WTC11 (cell line): Measurements from ENCODE around the gene RASAL2. TPM values are rescaled to one million over a fixed set of nuclear protein-coding genes. Genes with fewer than 3 reads are reported as not detected.
A peak's percentile ranks its signal among the peaks of the same experiment; 100 is the strongest.

Source experiments
- ATAC-seq: fragments of 200-7000 bp; cut with Tn5 transposase; 2 replicates; pipeline ENCODE4 v1.10.0; 2021; ENCODE audit warnings: mild to moderate bottlenecking, moderate library complexity
- CTCF ChIA-PET: fragments of 300-600 bp; sonication (Branson Sonifier 250); formaldehyde crosslinking; loops from one replicate; lab custom pipeline; 2021; ENCODE audit warnings: antibody characterized with exemption; lab: Charles Lee
- POLR2A ChIA-PET: fragments of 350-600 bp; sonication (Branson Sonifier 250); formaldehyde crosslinking; loops from one replicate; lab custom pipeline; 2021; ENCODE audit warnings: antibody characterized with exemption; lab: Charles Lee
- DNase-seq: peaks from one replicate; pipeline ENCODE4 v3.0.0; 2021; ENCODE audit warnings: low spot score
- H3K27ac Mint-ChIP-seq: 2 replicates; pipeline ENCODE4 v1.8.0; 2021; ENCODE audit warnings: mixed read lengths
- H3K27me3 Mint-ChIP-seq: 2 replicates; pipeline ENCODE4 v1.8.0; 2021; ENCODE audit warnings: low read depth, mild to moderate bottlenecking, moderate library complexity, mixed read lengths
- H3K36me3 Mint-ChIP-seq: 2 replicates; pipeline ENCODE4 v1.8.0; 2021; ENCODE audit warnings: mixed read lengths
- H3K4me1 Mint-ChIP-seq: 2 replicates; pipeline ENCODE4 v1.8.0; 2022; ENCODE audit warnings: mixed read lengths
- H3K4me3 Mint-ChIP-seq: 2 replicates; pipeline ENCODE4 v1.8.0; 2021; ENCODE audit warnings: mild to moderate bottlenecking, moderate library complexity, mixed read lengths
- H3K9me3 Mint-ChIP-seq: 2 replicates; pipeline ENCODE4 v1.8.0; 2021; ENCODE audit warnings: mixed read lengths
- AR ChIP-seq: fragments of 250-450 bp; sonication (Bioruptor Pico); IDR thresholded peaks from 2 replicates; pipeline ENCODE4 v1.9.0; 2021; ENCODE audit warnings: mild to moderate bottlenecking
- ARID4B ChIP-seq: sonication (generic); formaldehyde crosslinking; IDR thresholded peaks from 2 replicates; pipeline ENCODE4 v1.8.0; 2023; ENCODE audit warnings: missing genetic modification reagents, mild to moderate bottlenecking, borderline replicate concordance
- ATF1 ChIP-seq: sonication (generic); formaldehyde crosslinking; IDR thresholded peaks from 2 replicates; pipeline ENCODE4 v1.8.1; 2023; ENCODE audit warnings: mild to moderate bottlenecking, moderate library complexity, missing genetic modification reagents
- CREM ChIP-seq: sonication (generic); formaldehyde crosslinking; IDR thresholded peaks from 2 replicates; pipeline ENCODE4 v1.8.1; 2022; ENCODE audit warnings: mild to moderate bottlenecking, missing genetic modification reagents, moderate library complexity
- E2F5 ChIP-seq: sonication (generic); formaldehyde crosslinking; IDR thresholded peaks from 2 replicates; pipeline ENCODE4 v1.8.1; 2022; ENCODE audit warnings: mild to moderate bottlenecking, moderate library complexity, missing genetic modification reagents
- ELF4 ChIP-seq: sonication (generic); formaldehyde crosslinking; IDR thresholded peaks from 2 replicates; pipeline ENCODE4 v1.8.1; 2022; ENCODE audit warnings: low read depth, mild to moderate bottlenecking, moderate library complexity, missing genetic modification reagents
- ETV6 ChIP-seq: sonication (generic); formaldehyde crosslinking; IDR thresholded peaks from 2 replicates; pipeline ENCODE4 v1.8.1; 2022; ENCODE audit warnings: mild to moderate bottlenecking, missing genetic modification reagents
- HMGA2 ChIP-seq: fragments of 250-450 bp; sonication (Bioruptor Pico); IDR thresholded peaks from 2 replicates; pipeline ENCODE4 v1.4.0; 2021; ENCODE audit warnings: mild to moderate bottlenecking, moderate library complexity
- HMGXB4 ChIP-seq: sonication (generic); formaldehyde crosslinking; IDR thresholded peaks from 2 replicates; pipeline ENCODE4 v1.8.1; 2023; ENCODE audit warnings: mild to moderate bottlenecking, moderate library complexity, missing genetic modification reagents
- IRF1 ChIP-seq: sonication (generic); formaldehyde crosslinking; IDR thresholded peaks from 2 replicates; pipeline ENCODE4 v1.8.0; 2023; ENCODE audit warnings: missing genetic modification reagents
- NR2C2 ChIP-seq: sonication (generic); formaldehyde crosslinking; IDR thresholded peaks from 2 replicates; pipeline ENCODE4 v1.8.0; 2022; ENCODE audit warnings: mild to moderate bottlenecking, missing genetic modification reagents
- PREB ChIP-seq: sonication (generic); formaldehyde crosslinking; IDR thresholded peaks from 2 replicates; pipeline ENCODE4 v1.8.1; 2022; ENCODE audit warnings: mild to moderate bottlenecking, missing genetic modification reagents, moderate library complexity, borderline replicate concordance
- PRRX2 ChIP-seq: fragments of 250-450 bp; sonication (Bioruptor Pico); IDR thresholded peaks from 2 replicates; pipeline ENCODE4 v1.8.0; 2021; ENCODE audit warnings: mild to moderate bottlenecking
- STAT6 ChIP-seq: sonication (generic); formaldehyde crosslinking; conservative IDR thresholded peaks from 2 replicates; pipeline ENCODE4 v1.8.1; 2023; ENCODE audit warnings: mild to moderate bottlenecking, low read depth, missing genetic modification reagents, moderate library complexity
- TP53 ChIP-seq: sonication (generic); formaldehyde crosslinking; IDR thresholded peaks from 2 replicates; pipeline ENCODE4 v1.8.1; 2023; ENCODE audit warnings: mild to moderate bottlenecking, missing genetic modification reagents
- ZBTB43 ChIP-seq: sonication (generic); formaldehyde crosslinking; IDR thresholded peaks from 2 replicates; pipeline ENCODE4 v1.8.1; 2023; ENCODE audit warnings: mild to moderate bottlenecking, missing genetic modification reagents
- ZNF121 ChIP-seq: sonication (generic); formaldehyde crosslinking; IDR thresholded peaks from 2 replicates; pipeline ENCODE4 v1.8.0; 2023; ENCODE audit warnings: missing genetic modification reagents
- ZNF671 ChIP-seq: fragments of 250-450 bp; sonication (Bioruptor Pico); IDR thresholded peaks from 2 replicates; pipeline ENCODE4 v1.8.0; 2021; ENCODE audit warnings: mild to moderate bottlenecking
- total RNA-seq: library from RNA; stranded (reverse); gene quantifications from 3 replicates; pipeline ENCODE4 v1.2.3, GENCODE V29; 2021

RASAL2 gene
- total RNA-seq, 1 experiment from 2014 or later, result 29.5 TPM

GRCh38 chr1:178461104-178461503 lies 367.2 kb downstream of the RASAL2 start (continued):
- no peak for TF ChIP-seq IRF1 (CRISPR knock-in tag)

- ChIA-PET POLR2A (no interaction called here), CTCF (interaction anchor here (1.6 kb wide), 1 partner anchor 39 kb away, joined by 3 read pairs; no protein-coding TSS in a partner anchor)
- peaks cover 6% of the 10 kb centered on the region for H3K4me1 Mint-ChIP-seq
- TF ChIP-seq NR2C2 (CRISPR knock-in tag) (no peak), ETV6 (CRISPR knock-in tag) (no peak), E2F5 (CRISPR knock-in tag) (no peak), ZNF121 (CRISPR knock-in tag) (no peak), ELF4 (CRISPR knock-in tag) (no peak)
- ATAC-seq, result no peak
- peak overlapping the region; percentile 36; the same call in 1 of the 2 replicates for H3K27ac Mint-ChIP-seq
- H3K4me3 Mint-ChIP-seq, result no peak overlapping the region
- H3K27me3 Mint-ChIP-seq, result no peaks in the 10 kb centered on the region
- H3K36me3 Mint-ChIP-seq, result peaks cover 22% of the 10 kb centered on the region
- DNase-seq, result no peak
- H3K9me3 Mint-ChIP-seq, result no peaks in the 10 kb centered on the region
Observed at GRCh38 chr1:178461701-178462100, 367.8 kb downstream of the RASAL2 start.

GRCh38 chr1:178464141-178464540 lies 370.2 kb downstream of the RASAL2 start:
- ChIA-PET POLR2A (no interaction called here), CTCF (interaction anchor here (1.0 kb wide), 2 partner anchors 37 to 164 kb away, joined by 3 read pairs; no protein-coding TSS in a partner anchor)
- Mint-ChIP-seq H3K36me3 (peaks cover 25% of the 10 kb centered on the region), H3K27ac (no peak overlapping the region), H3K27me3 (no peaks in the 10 kb centered on the region), H3K4me1 (peaks cover 6% of the 10 kb centered on the region), H3K9me3 (no peaks in the 10 kb centered on the region), H3K4me3 (no peak overlapping the region)
- ATAC-seq (no peak), DNase-seq (no peak)
- TF ChIP-seq ZNF671 (CRISPR knock-in tag) (no peak), AR (no peak), ATF1 (CRISPR knock-in tag) (no peak), HMGA2 (CRISPR knock-in tag) (no peak), ZBTB43 (CRISPR knock-in tag) (no peak), STAT6 (CRISPR knock-in tag) (no peak), ARID4B (no peak), PRRX2 (no peak), TP53 (CRISPR knock-in tag) (no peak), CREM (CRISPR knock-in tag) (no peak), HMGXB4 (CRISPR knock-in tag) (no peak), PREB (no peak)
